Endothelial cell of umbilical vein (primary cell): ENCODE data around the gene ARHGEF28. TPM values are rescaled to one million over a fixed set of nuclear protein-coding genes. Genes with fewer than 3 reads are reported as not detected.

Source experiments
- BruUV-seq: library from RNA; stranded (reverse); fragments of 400-500 nt; replicated peaks from 2 replicates; lab custom pipeline; 2021; lab: Mats Ljungman, UMichigan
- CTCF ChIA-PET: fragments of 300-600, 350-600 bp; sonication (Branson Sonifier 250); formaldehyde crosslinking; loops from one replicate; lab custom pipeline; 2021; ENCODE audit warnings: antibody characterized with exemption, inconsistent platforms; lab: Charles Lee
- POLR2A ChIA-PET: fragments of 300-600, 350-600 bp; sonication (Branson Sonifier 250); formaldehyde crosslinking; loops from one replicate; lab custom pipeline; 2021; ENCODE audit warnings: antibody characterized with exemption, inconsistent platforms; lab: Charles Lee
- DNase-seq: peaks from one replicate; pipeline ENCODE4 v3.0.0-alpha.2; 2011; ENCODE audit warnings: low read depth, low spot score
- FAIRE-seq: peaks from 2 replicates; lab custom pipeline; 2011; peaks lifted over from hg19 to GRCh38; lab: Jason Lieb, UNC
- H2AFZ ChIP-seq: 2 replicates; pipeline ENCODE4 v1.6.0; 2012; ENCODE audit warnings: low read depth, low read length, control low read depth, inconsistent platforms
- H3K27ac ChIP-seq: 2 replicates; pipeline ENCODE4 v1.5.1; 2011; ENCODE audit warnings: low read depth, mild to moderate bottlenecking, control low read depth, low read length, moderate library complexity; ENCODE audit not compliant: insufficient read depth
- H3K27me3 ChIP-seq, 2 experiments: 2 replicates each; pipeline versions ENCODE4 v1.6.0 to v1.6.1; 2011; ENCODE audit warnings: low read length in 2 of 2, mixed read lengths in 1 of 2; ENCODE audit not compliant: control insufficient read depth in 2 of 2, insufficient read depth in 2 of 2
- H3K36me3 ChIP-seq, 2 experiments: 2 replicates in 1 of 2; 3 replicates in 1 of 2; pipeline ENCODE4 v1.5.1; 2011; ENCODE audit warnings: low read length in 2 of 2, mild to moderate bottlenecking in 1 of 2, moderate library complexity in 1 of 2; ENCODE audit not compliant: control insufficient read depth in 2 of 2, insufficient read depth in 2 of 2; ENCODE audit errors: extremely low read depth in 1 of 2
- H3K4me1 ChIP-seq: 3 replicates; pipeline ENCODE4 v1.5.1; 2011; ENCODE audit warnings: mild to moderate bottlenecking, low read length; ENCODE audit not compliant: control insufficient read depth, insufficient read depth; ENCODE audit errors: extremely low read depth
- H3K4me2 ChIP-seq: 2 replicates; pipeline ENCODE4 v1.6.1; 2011; ENCODE audit warnings: low read length, control low read depth, mixed read lengths; ENCODE audit not compliant: insufficient read depth
- H3K4me3 ChIP-seq, 3 experiments: fragments of 200-600 bp in 1 of 3; sonication (generic), shearing (Covaris generic) in 1 of 3; replicated peaks in 1 of 3; 2 replicates each; pipeline ENCODE4 v1.5.1; 2011 to 2016; ENCODE audit warnings: control low read depth in 3 of 3, low read length in 3 of 3, mild to moderate bottlenecking in 2 of 3, inconsistent platforms in 1 of 3, low read depth in 1 of 3, moderate library complexity in 1 of 3; ENCODE audit not compliant: insufficient read depth in 1 of 3
- H3K79me2 ChIP-seq: 2 replicates; pipeline ENCODE4 v1.6.0; 2012; ENCODE audit warnings: low read length, inconsistent platforms; ENCODE audit not compliant: control insufficient read depth, insufficient read depth
- H3K9ac ChIP-seq: replicated peaks from 2 replicates; pipeline ENCODE3; 2011; ENCODE audit warnings: low read length, control low read depth; ENCODE audit not compliant: insufficient read depth; ENCODE audit errors: extremely low read depth
- H3K9me1 ChIP-seq: replicated peaks from 3 replicates; pipeline ENCODE4 v1.6.0; 2011; ENCODE audit warnings: mild to moderate bottlenecking, low read length; ENCODE audit not compliant: control insufficient read depth, insufficient read depth; ENCODE audit errors: extremely low read depth
- H3K9me3 ChIP-seq: replicated peaks from 2 replicates; pipeline ENCODE4 v1.5.1; 2012; ENCODE audit warnings: low read length, inconsistent platforms; ENCODE audit not compliant: control insufficient read depth, insufficient read depth
- H4K20me1 ChIP-seq: replicated peaks from 2 replicates; pipeline ENCODE3; 2011; ENCODE audit warnings: mild to moderate bottlenecking, low read length; ENCODE audit not compliant: control insufficient read depth, insufficient read depth; ENCODE audit errors: extremely low read depth
- EZH2 ChIP-seq: IDR thresholded peaks from 2 replicates; pipeline ENCODE4 v1.6.1; 2012; ENCODE audit warnings: borderline replicate concordance, low read depth, mild to moderate bottlenecking, moderate library complexity, low read length, inconsistent platforms; ENCODE audit not compliant: severe bottlenecking
- FOS ChIP-seq: IDR thresholded peaks from 2 replicates; pipeline ENCODE4 v1.6.1; 2011; ENCODE audit warnings: mild to moderate bottlenecking, low read length, moderate library complexity, borderline replicate concordance; ENCODE audit not compliant: insufficient read depth
- GATA2 ChIP-seq: IDR thresholded peaks from 2 replicates; pipeline ENCODE4 v1.7.0; 2011; ENCODE audit warnings: low read depth, mild to moderate bottlenecking, moderate library complexity, mixed read lengths, low read length; ENCODE audit not compliant: insufficient read length, insufficient read depth
- POLR2AphosphoS5 ChIP-seq: IDR thresholded peaks from 2 replicates; pipeline ENCODE4 v1.6.1; 2012; ENCODE audit warnings: low read depth, mild to moderate bottlenecking, control low read depth, low read length, moderate library complexity; ENCODE audit not compliant: insufficient read depth
- dilution Hi-C: fragments of 300-500 bp; cut with MboI; formaldehyde crosslinking; loops from one replicate; pipeline ENCODE4 v1.15.0; 2019; ENCODE audit warnings: low sequenced_read_pairs; ENCODE audit not compliant: extremely low pct_ligation_motif_present
- intact Hi-C: fragments of 100-400 bp; cut with micrococcal nuclease; formaldehyde crosslinking; loops from one replicate; pipeline ENCODE4 v1.10.0; 2022
- polyA plus RNA-seq, 4 experiments: library from polyadenylated mRNA; depleted of rRNA in 3 of 4; stranded (reverse) in 3 of 4; unstranded in 1 of 4; fragments of >200 nt; gene quantifications; 2 replicates each; pipeline versions ENCODE4 v1.2.1 to v1.2.3, GENCODE V29; 2011 to 2012; ENCODE audit warnings: missing spikeins in 1 of 4
- total RNA-seq: library from RNA; stranded (reverse); gene quantifications from 2 replicates; pipeline ENCODE4 v1.2.3, GENCODE V29; 2021

The ARHGEF28 gene
- total and polyA plus RNA-seq, 2 donors (not counting 3 experiments of a cell fraction or from before 2014, with no cell fraction given), result 29.5 to 108 TPM

- POLR2A ChIA-PET, result no interaction called here
- FAIRE-seq, result no peak
- no peak for TF ChIP-seq POLR2AphosphoS5
- no peak for TF ChIP-seq EZH2
- no peak for TF ChIP-seq GATA2
These were observed 131.4 kb downstream of the ARHGEF28 start for GRCh38 chr5:73757416-73757815.

DNA sequence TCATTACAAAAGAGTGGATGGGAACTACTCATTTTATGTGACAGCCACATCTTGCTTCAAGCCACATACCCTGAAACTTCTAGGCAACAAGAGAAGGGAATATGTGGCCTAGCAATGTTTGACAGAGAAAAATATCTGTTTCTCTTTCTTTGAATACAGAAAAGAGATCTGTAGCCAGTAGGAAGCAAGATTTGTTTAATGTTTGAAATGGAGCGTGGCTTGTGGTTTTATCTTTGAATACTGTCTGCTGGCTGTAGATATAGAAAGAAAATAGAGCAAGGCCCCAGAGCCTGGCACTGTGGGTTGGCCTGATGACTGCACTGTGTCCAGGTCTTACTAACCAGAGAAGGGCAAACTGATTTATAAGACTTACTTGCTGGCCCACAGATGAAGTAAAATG lies 133.8 kb downstream of the ARHGEF28 start:
- peaks cover 3 to 4% of the 10 kb centered on the region in 2 experiments for H3K36me3 ChIP-seq
- no peak overlapping the region for H3K9ac ChIP-seq
- H3K4me2 ChIP-seq, result no peak overlapping the region
- H3K9me3 ChIP-seq, result no peaks in the 10 kb centered on the region
- TF ChIP-seq FOS (no peak), POLR2AphosphoS5 (no peak), GATA2 (no peak), EZH2 (no peak)
- peak overlapping the region; percentile 22 for H3K27ac ChIP-seq
- H3K4me1 ChIP-seq, result peaks cover 44% of the 10 kb centered on the region
- no peak overlapping the region for H2AFZ ChIP-seq
- no peaks in the 10 kb centered on the region for H3K27me3 ChIP-seq
- ChIA-PET CTCF (interaction anchor here (1.0 to 3.4 kb wide), 3 partner anchors 10 to 169 kb away, joined by 3 to 17 read pairs (median 8); no protein-coding TSS in a partner anchor), POLR2A (no interaction called here)
- H4K20me1 ChIP-seq, result no peaks in the 10 kb centered on the region
- H3K79me2 ChIP-seq, result peaks cover 68% of the 10 kb centered on the region
- H3K4me3 ChIP-seq, result no peak overlapping the region
- DNase-seq, result no peak
- intact Hi-C loops (no loop called here), dilution Hi-C loops (no loop called here)
- no peaks in the 10 kb centered on the region for H3K9me1 ChIP-seq
- no TSS peak for BruUV-seq
- FAIRE-seq, result no peak

More at GRCh38 chr5:73757416-73757815, 131.4 kb downstream of the ARHGEF28 start:
- Histone ChIP-seq H3K36me3 (peaks cover 5 to 13% of the 10 kb centered on the region in 2 experiments), H3K27me3 (no peaks in the 10 kb centered on the region), H3K4me1 (peaks cover 27% of the 10 kb centered on the region), H3K4me2 (no peak overlapping the region), H3K9me1 (no peaks in the 10 kb centered on the region), H3K79me2 (peaks cover 69% of the 10 kb centered on the region), H4K20me1 (no peaks in the 10 kb centered on the region), H3K4me3 (no peak overlapping the region), H3K27ac (no peak overlapping the region), H2AFZ (no peak overlapping the region), H3K9ac (no peak overlapping the region), H3K9me3 (no peaks in the 10 kb centered on the region)
- CTCF ChIA-PET, result no interaction called here
- DNase-seq, result no peak
- dilution Hi-C loops, result no loop called here
- no TSS peak for BruUV-seq
- intact Hi-C loops, result no loop called here
